SK-N-SH treated with all-trans-retinoic acid at 6 μM for 48 hours (cell line): Measurements from ENCODE around the gene VPS9D1.

Experiments
- ESRRG ChIP-seq: fragments of 250-450 bp; sonication (Bioruptor Pico); IDR thresholded peaks from 2 replicates; pipeline ENCODE4 v1.6.1; 2021; ENCODE audit warnings: mild to moderate bottlenecking
- RARB ChIP-seq: fragments of 250-450 bp; sonication (Bioruptor Pico); IDR thresholded peaks from 2 replicates; pipeline ENCODE4 v1.8.0; 2021; ENCODE audit warnings: mild to moderate bottlenecking, moderate library complexity

DNA sequence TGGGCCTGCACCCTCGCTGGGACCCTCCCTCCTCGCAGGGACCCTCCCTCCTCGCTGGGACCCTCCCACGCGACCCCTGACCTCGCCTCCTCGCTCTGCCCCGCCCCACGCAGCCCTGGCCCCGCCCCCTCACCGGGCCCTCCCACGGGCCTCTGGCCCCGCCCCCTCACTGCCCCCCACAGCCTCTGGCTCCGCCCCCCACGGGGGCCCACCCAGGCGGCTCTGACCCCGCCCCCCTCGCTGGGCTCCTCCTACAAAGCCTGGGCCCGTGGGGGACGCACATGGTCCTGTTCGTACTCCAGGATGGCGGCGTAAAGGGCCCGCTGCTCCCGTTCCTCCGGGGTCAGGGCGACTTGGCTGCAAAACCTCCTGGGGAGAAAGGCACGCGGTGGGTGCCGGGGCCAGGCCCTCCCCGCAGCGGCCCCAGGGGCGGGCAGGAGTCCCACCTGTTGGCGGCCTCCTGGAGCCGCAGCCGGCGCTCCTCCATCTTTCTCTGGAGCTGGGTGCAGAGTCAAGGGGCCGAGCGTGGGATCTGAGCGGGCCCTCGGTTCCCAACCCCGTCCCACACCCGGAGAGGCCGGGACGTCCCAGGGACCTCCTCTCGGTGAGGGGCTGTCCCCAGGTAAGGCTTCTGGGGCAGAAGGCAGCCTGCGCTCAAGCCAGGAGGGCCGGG, 9.0 kb downstream of the VPS9D1 start:
- TF ChIP-seq RARB (CRISPR knock-in tag): no peak
- TF ChIP-seq ESRRG (CRISPR knock-in tag): no peak
